K562 (cell line): ENCODE results near the gene MAP3K6. TPM values are rescaled to one million over a fixed set of nuclear protein-coding genes. Genes with fewer than 3 reads are reported as not detected.

ENCODE experiments used
- ILF3 ChIP-seq: fragments of 450-650 bp; IDR thresholded peaks from 2 replicates; pipeline ENCODE4 v1.6.1; 2018; ENCODE audit warnings: antibody characterized with exemption, mild to moderate bottlenecking, moderate library complexity, borderline replicate concordance
- KDM5B ChIP-seq: fragments of 200-600 bp; sonication (generic); IDR thresholded peaks from 2 replicates; pipeline ENCODE4 v1.6.1; 2012; ENCODE audit warnings: low read depth, mild to moderate bottlenecking, moderate library complexity, low read length, control low read depth, inconsistent platforms; ENCODE audit not compliant: insufficient replicate concordance
- RAD21 ChIP-seq, 2 experiments: fragments of 250-450 bp in 1 of 2; fragments of 450-650 bp in 1 of 2; sonication (Bioruptor Pico) in 1 of 2; formaldehyde crosslinking in 1 of 2; IDR thresholded peaks in 1 of 2; conservative IDR thresholded peaks in 1 of 2; 2 replicates each; pipeline versions ENCODE4 v1.4.0 to v1.8.0; 2020 to 2022; ENCODE audit warnings: mild to moderate bottlenecking in 2 of 2, moderate library complexity in 1 of 2
- RFX7 ChIP-seq: fragments of 250-450 bp; sonication (Bioruptor Pico); IDR thresholded peaks from 2 replicates; pipeline ENCODE4 v1.5.1; 2021; ENCODE audit warnings: mild to moderate bottlenecking
- SAFB ChIP-seq: fragments of 200-400 bp; formaldehyde crosslinking; IDR thresholded peaks from 2 replicates; pipeline ENCODE4 v1.6.1; 2017; ENCODE audit warnings: low read depth, low read length, borderline replicate concordance
- SMAD1 ChIP-seq: fragments of 150-350 bp; IDR thresholded peaks from 2 replicates; pipeline ENCODE4 v1.6.1; 2014; ENCODE audit warnings: low read length, low read depth; ENCODE audit not compliant: partially characterized antibody
- SMAD3 ChIP-seq: fragments of 450-650 bp; formaldehyde crosslinking; conservative IDR thresholded peaks from 2 replicates; pipeline ENCODE4 v1.4.0; 2020; ENCODE audit warnings: mild to moderate bottlenecking
- TCF3 ChIP-seq: sonication (generic); formaldehyde crosslinking; IDR thresholded peaks from 2 replicates; pipeline ENCODE4 v1.4.0; 2020; ENCODE audit warnings: mild to moderate bottlenecking, missing genetic modification reagents
- ZBED1 ChIP-seq: IDR thresholded peaks from 2 replicates; pipeline ENCODE4 v1.6.1; 2014
- ZNF436 ChIP-seq: fragments of 250-450, 450-650 bp; sonication (Bioruptor Pico); formaldehyde crosslinking; IDR thresholded peaks from 2 replicates; pipeline ENCODE4 v1.7.0; 2020; ENCODE audit warnings: mild to moderate bottlenecking
- polyA plus RNA-seq, 8 experiments: library from polyadenylated mRNA; depleted of rRNA in 4 of 8; stranded (reverse) in 5 of 8; unstranded in 3 of 8; fragments of >200 nt; fragmentation: Nextera tagmentation in 2 of 8; fragmentation: Illumina TruSeq in 1 of 8; extraction: Ambion mirVana in 2 of 8; extraction: Trizol in 1 of 8; gene quantifications; 2 replicates each; pipeline versions ENCODE4 v1.2.1 to v1.2.3, GENCODE V29; 2011 to 2014; ENCODE audit warnings: inconsistent platforms in 1 of 8, missing spikeins in 1 of 8
- total RNA-seq, 7 experiments: library from RNA; depleted of rRNA in 6 of 7; stranded (reverse); fragments of >200 nt in 6 of 7; fragmentation: Illumina TruSeq in 2 of 7; extraction: Trizol in 2 of 7; gene quantifications; 2 replicates each; pipeline versions ENCODE4 v1.2.1 to v1.2.3, GENCODE V29; 2011 to 2021; ENCODE audit warnings: low replicate concordance in 1 of 7
- TF ChIP-seq, protein P1 (sequence below): fragments of 250-450 bp; sonication (Bioruptor Pico); IDR thresholded peaks from 2 replicates; pipeline ENCODE4 v1.8.0; 2022; ENCODE audit warnings: inconsistent platforms
- TF ChIP-seq, protein P2 (sequence below): fragments of 450-650 bp; IDR thresholded peaks from 2 replicates; pipeline ENCODE4 v1.7.1; 2018; ENCODE audit warnings: mild to moderate bottlenecking, low read depth; ENCODE audit not compliant: partially characterized antibody
- TF ChIP-seq, protein P3 (sequence below): fragments of 450-650 bp; IDR thresholded peaks from 2 replicates; pipeline ENCODE4 v1.6.1; 2017; ENCODE audit warnings: antibody characterized with exemption, mild to moderate bottlenecking
- TF ChIP-seq, protein P4 (sequence below): sonication (generic); formaldehyde crosslinking; IDR thresholded peaks from 2 replicates; pipeline ENCODE4 v1.8.0; 2022; ENCODE audit warnings: mild to moderate bottlenecking, low read depth, missing genetic modification reagents
- TF ChIP-seq, protein P5 (sequence below): fragments of 250-450 bp; sonication (Bioruptor Pico); IDR thresholded peaks from 2 replicates; pipeline ENCODE4 v1.8.0; 2022; ENCODE audit warnings: moderate library complexity, mild to moderate bottlenecking, inconsistent platforms

Gene MAP3K6
- total and polyA plus RNA-seq, 9 of the 15 experiments (the other 6 are each of a cell fraction or from before 2014, with no cell fraction given) = 0.99 to 21.9 (median 7.0) TPM

DNA sequence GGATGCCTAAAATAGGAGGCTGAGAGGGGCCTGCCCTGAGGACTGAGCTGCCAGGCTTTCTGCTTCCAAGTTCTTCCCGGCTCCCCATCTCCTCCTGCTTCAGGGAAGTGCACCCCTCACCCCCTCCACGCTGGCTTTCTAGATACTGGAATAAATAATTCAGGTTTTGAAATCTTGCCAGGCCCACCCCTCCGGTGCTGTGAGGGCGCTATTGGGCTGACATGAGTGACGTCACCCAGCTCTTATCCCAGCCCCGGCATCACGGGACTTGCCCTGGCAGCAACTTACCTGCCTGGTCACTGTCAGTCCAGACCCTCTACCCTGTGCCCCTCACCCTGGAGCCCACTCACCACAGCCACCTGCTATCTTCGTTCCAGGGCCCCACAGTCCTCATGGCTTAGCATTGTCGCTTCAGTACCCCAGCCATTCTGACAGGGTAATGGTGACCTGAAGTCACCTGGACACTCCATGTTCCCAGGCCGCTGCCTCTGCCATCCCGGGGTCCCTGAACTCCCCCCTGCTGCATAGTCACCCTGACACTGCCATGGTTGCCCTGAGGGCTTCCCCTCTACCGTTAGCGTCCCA lies 24.8 kb upstream of the MAP3K6 start (continued):
- TF ChIP-seq, protein P1, sequence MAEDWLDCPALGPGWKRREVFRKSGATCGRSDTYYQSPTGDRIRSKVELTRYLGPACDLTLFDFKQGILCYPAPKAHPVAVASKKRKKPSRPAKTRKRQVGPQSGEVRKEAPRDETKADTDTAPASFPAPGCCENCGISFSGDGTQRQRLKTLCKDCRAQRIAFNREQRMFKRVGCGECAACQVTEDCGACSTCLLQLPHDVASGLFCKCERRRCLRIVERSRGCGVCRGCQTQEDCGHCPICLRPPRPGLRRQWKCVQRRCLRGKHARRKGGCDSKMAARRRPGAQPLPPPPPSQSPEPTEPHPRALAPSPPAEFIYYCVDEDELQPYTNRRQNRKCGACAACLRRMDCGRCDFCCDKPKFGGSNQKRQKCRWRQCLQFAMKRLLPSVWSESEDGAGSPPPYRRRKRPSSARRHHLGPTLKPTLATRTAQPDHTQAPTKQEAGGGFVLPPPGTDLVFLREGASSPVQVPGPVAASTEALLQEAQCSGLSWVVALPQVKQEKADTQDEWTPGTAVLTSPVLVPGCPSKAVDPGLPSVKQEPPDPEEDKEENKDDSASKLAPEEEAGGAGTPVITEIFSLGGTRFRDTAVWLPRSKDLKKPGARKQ (CRISPR knock-in tag) = no peak
- TF ChIP-seq, protein P2, sequence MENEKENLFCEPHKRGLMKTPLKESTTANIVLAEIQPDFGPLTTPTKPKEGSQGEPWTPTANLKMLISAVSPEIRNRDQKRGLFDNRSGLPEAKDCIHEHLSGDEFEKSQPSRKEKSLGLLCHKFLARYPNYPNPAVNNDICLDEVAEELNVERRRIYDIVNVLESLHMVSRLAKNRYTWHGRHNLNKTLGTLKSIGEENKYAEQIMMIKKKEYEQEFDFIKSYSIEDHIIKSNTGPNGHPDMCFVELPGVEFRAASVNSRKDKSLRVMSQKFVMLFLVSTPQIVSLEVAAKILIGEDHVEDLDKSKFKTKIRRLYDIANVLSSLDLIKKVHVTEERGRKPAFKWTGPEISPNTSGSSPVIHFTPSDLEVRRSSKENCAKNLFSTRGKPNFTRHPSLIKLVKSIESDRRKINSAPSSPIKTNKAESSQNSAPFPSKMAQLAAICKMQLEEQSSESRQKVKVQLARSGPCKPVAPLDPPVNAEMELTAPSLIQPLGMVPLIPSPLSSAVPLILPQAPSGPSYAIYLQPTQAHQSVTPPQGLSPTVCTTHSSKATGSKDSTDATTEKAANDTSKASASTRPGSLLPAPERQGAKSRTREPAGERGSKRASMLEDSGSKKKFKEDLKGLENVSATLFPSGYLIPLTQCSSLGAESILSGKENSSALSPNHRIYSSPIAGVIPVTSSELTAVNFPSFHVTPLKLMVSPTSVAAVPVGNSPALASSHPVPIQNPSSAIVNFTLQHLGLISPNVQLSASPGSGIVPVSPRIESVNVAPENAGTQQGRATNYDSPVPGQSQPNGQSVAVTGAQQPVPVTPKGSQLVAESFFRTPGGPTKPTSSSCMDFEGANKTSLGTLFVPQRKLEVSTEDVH = no peak
- TF ChIP-seq SMAD3 (CRISPR knock-in tag) (no peak), RFX7 (CRISPR knock-in tag) (no peak), ZBED1 (no peak), TCF3 (CRISPR knock-in tag) (no peak), ILF3 (no peak), SAFB (no peak), KDM5B (no peak), ZNF436 (no peak), SMAD1 (no peak), RAD21 (CRISPR knock-in tag; conservative IDR thresholded peaks at IDR 0.05 in 1 of 2, IDR thresholded peaks at IDR 0.05 in 1 of 2) (no peak)
- TF ChIP-seq, protein P3, sequence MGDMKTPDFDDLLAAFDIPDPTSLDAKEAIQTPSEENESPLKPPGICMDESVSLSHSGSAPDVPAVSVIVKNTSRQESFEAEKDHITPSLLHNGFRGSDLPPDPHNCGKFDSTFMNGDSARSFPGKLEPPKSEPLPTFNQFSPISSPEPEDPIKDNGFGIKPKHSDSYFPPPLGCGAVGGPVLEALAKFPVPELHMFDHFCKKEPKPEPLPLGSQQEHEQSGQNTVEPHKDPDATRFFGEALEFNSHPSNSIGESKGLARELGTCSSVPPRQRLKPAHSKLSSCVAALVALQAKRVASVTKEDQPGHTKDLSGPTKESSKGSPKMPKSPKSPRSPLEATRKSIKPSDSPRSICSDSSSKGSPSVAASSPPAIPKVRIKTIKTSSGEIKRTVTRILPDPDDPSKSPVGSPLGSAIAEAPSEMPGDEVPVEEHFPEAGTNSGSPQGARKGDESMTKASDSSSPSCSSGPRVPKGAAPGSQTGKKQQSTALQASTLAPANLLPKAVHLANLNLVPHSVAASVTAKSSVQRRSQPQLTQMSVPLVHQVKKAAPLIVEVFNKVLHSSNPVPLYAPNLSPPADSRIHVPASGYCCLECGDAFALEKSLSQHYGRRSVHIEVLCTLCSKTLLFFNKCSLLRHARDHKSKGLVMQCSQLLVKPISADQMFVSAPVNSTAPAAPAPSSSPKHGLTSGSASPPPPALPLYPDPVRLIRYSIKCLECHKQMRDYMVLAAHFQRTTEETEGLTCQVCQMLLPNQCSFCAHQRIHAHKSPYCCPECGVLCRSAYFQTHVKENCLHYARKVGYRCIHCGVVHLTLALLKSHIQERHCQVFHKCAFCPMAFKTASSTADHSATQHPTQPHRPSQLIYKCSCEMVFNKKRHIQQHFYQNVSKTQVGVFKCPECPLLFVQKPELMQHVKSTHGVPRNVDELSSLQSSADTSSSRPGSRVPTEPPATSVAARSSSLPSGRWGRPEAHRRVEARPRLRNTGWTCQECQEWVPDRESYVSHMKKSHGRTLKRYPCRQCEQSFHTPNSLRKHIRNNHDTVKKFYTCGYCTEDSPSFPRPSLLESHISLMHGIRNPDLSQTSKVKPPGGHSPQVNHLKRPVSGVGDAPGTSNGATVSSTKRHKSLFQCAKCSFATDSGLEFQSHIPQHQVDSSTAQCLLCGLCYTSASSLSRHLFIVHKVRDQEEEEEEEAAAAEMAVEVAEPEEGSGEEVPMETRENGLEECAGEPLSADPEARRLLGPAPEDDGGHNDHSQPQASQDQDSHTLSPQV = no peak; the same call in 1 of the 2 replicates
- TF ChIP-seq, protein P4, sequence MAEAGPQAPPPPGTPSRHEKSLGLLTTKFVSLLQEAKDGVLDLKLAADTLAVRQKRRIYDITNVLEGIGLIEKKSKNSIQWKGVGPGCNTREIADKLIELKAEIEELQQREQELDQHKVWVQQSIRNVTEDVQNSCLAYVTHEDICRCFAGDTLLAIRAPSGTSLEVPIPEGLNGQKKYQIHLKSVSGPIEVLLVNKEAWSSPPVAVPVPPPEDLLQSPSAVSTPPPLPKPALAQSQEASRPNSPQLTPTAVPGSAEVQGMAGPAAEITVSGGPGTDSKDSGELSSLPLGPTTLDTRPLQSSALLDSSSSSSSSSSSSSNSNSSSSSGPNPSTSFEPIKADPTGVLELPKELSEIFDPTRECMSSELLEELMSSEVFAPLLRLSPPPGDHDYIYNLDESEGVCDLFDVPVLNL = no peak
- TF ChIP-seq, protein P5, sequence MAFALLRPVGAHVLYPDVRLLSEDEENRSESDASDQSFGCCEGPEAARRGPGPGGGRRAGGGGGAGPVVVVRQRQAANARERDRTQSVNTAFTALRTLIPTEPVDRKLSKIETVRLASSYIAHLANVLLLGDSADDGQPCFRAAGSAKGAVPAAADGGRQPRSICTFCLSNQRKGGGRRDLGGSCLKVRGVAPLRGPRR = no peak
